Heart right ventricle (tissue), 16 donors: ENCODE measurements around the gene KCNE1. TPM values are rescaled to one million over a fixed set of nuclear protein-coding genes. Genes with fewer than 3 reads are reported as not detected.

Experiments
- ATAC-seq, 8 donors: fragments of 200-7000 bp; cut with Tn5 transposase; one replicate each; pipeline ENCODE4 v1.9.1; 2020; ENCODE audit warnings: mild to moderate bottlenecking in 8 of 8, moderate library complexity in 8 of 8, moderate number of reproducible peaks in 1 of 8
- DNase-seq, 2 donors: peaks; one replicate each; pipeline ENCODE4 v3.0.0-alpha.2; 2020
- H3K27ac ChIP-seq, 10 donors: fragments of 200-600 bp; sonication (generic) in 2 of 10; one replicate each; pipeline versions ENCODE4 v1.5.0 to v1.8.0; 2020 to 2022; ENCODE audit warnings: mild to moderate bottlenecking in 3 of 10
- H3K27me3 ChIP-seq, 7 donors: fragments of 200-600 bp; one replicate each; pipeline ENCODE4 v1.8.0; 2021 to 2022; ENCODE audit warnings: mild to moderate bottlenecking in 2 of 7
- H3K36me3 ChIP-seq, 9 donors: fragments of 200-600 bp; sonication (generic) in 1 of 9; one replicate each; pipeline versions ENCODE4 v1.5.0 to v1.8.0; 2020 to 2022; ENCODE audit warnings: mild to moderate bottlenecking in 2 of 9
- H3K4me1 ChIP-seq, 9 donors: fragments of 200-600 bp; sonication (generic) in 1 of 9; one replicate each; pipeline versions ENCODE4 v1.5.0 to v1.8.0; 2020 to 2022; ENCODE audit warnings: mild to moderate bottlenecking in 4 of 9
- H3K4me3 ChIP-seq, 10 donors: fragments of 200-600 bp; sonication (generic) in 2 of 10; one replicate each; pipeline versions ENCODE4 v1.5.0 to v1.8.0; 2020 to 2022; ENCODE audit warnings: mild to moderate bottlenecking in 7 of 10, moderate library complexity in 2 of 10
- H3K9me3 ChIP-seq, 11 donors: fragments of 200-600 bp in 10 of 11; sonication (generic) in 2 of 11; one replicate each; pipeline versions ENCODE4 v1.5.0 to v1.8.0; 2013 to 2022; ENCODE audit warnings: mild to moderate bottlenecking in 2 of 11, control low read depth in 1 of 11, moderate library complexity in 1 of 11
- CTCF ChIP-seq, 9 donors: fragments of 200-600 bp; sonication (generic) in 2 of 9; IDR thresholded peaks; one replicate each; pipeline versions ENCODE4 v1.5.0 to v1.8.0; 2021 to 2022; ENCODE audit warnings: antibody characterized with exemption in 9 of 9, mild to moderate bottlenecking in 5 of 9, moderate library complexity in 1 of 9
- WGBS, 2 donors: extraction: QIAGEN DNeasy Blood & Tissue Kit; methylation state at CpG; one replicate each; pipeline ENCODE4 v1.1.7; 2013; ENCODE audit warnings: inconsistent platforms in 1 of 2; 5-methylcytosine and 5-hydroxymethylcytosine counted together
- intact Hi-C, 10 donors: fragments of 100-400 bp; cut with DNase I; formaldehyde crosslinking; loops; one replicate each; pipeline versions ENCODE4 v1.11.1 to v1.14.2; 2022
- polyA plus RNA-seq, 2 donors: library from polyadenylated mRNA; stranded (reverse); fragments of 200-250 nt; gene quantifications; one replicate each; pipeline ENCODE4 v1.2.3, GENCODE V29; 2013
- total RNA-seq, 10 donors: library from RNA; stranded (reverse); fragmentation: NEBNext Ultra II Directional in 3 of 10; extraction: Animal tissue kit (Norgen Biotek cat#: 25700) in 3 of 10; gene quantifications; one replicate each; pipeline versions ENCODE4 v1.2.1 to v1.2.4, GENCODE V29; 2021 to 2023
- donor health status: Arrhythmogenic right ventricular cardiomyopathy.
- donor health status: ischemic (EF 13 %, LVEDD 7.1; RV severe dilation, severe dysfunction).
- donor health status: healthy with polysubstance abuse.
- donor health status: DM: no; HTN: yes; CAD: no.
- donor health status: DM: no; HTN: no; CAD: no.
- donor health status: ischemic (EF 25% LVEDD 6.9; RV normal size, moderate dysfunction).
- donor health status: ischemic (EF 25% LVEDD 5.7; RV mildly dilated, moderate dysfunction).
- donor health status: healthy.
- donor health status: DM: yes; HTN: yes; CAD: no.
- donor health status: Ischemic cardiomyopathy.
- donor health status: ischemic (EF 35%, LVEDD 5.7; RV mildly dilated, moderate dysfunction).
- donor health status: nonischemic (EF 11% LVEDD 7.7; RV severe dilation, severe dysfunction).
- donor health status: DM: yes; HTN: yes; CAD: no.
- donor health status: PGD.
- donor health status: ischemic (EF 29% LVEDD 5.4; RV normal size, mild dysfunction).
- donor health status: nonischemic (EF 23%, LVEDD 6.1; RV moderate dilation, normal function).

Gene KCNE1
- total and polyA plus RNA-seq, 12 donors, result 0.75 to 15.5 (median 7.3) TPM

- Histone ChIP-seq H3K27me3 (no peaks in the 10 kb centered on the region), H3K9me3 (peaks cover 0 to 3% (median 0%) of the 10 kb centered on the region in 11 donors), H3K27ac (peak overlapping the region in 9 of 10 donors; percentile 5 to 87 (median 79)), H3K36me3 (no peaks in the 10 kb centered on the region), H3K4me3 (no peak overlapping the region), H3K4me1 (peaks cover 0 to 52% (median 30%) of the 10 kb centered on the region in 9 donors)
- ATAC-seq (peak in 2 of 8 donors; percentile 35), DNase-seq (no peak)
- 66 to 72% methylated on average over 6 of the region's 6 CpGs for WGBS, 2 donors
- intact Hi-C loops, result no loop called here
- TF ChIP-seq CTCF (IDR thresholded peaks at IDR 0.05), result no peak
Measured at GRCh38 chr21:34546542-34546941, 34.5 kb upstream of the KCNE1 start.

GRCh38 chr21:34545079-34545884 lies 33.3 kb upstream of the KCNE1 start:
- H3K9me3 ChIP-seq, result peaks cover 0 to 3% (median 0%) of the 10 kb centered on the region in 11 donors
- no peaks in the 10 kb centered on the region for H3K27me3 ChIP-seq
- DNase-seq, result no peak
- H3K4me3 ChIP-seq, result peak overlapping the region in 3 of 10 donors; percentile 2 to 5 (median 3)
- peak; percentile 69 to 87 (median 80) for ATAC-seq
- intact Hi-C loops, result loop anchor here in 2 of 10 donors (1.0 to 2.0 kb wide), 2 partner anchors 18 kb away; no protein-coding TSS in a partner anchor
- no peaks in the 10 kb centered on the region for H3K36me3 ChIP-seq
- WGBS, 2 donors, result 46 to 47% methylated on average over 10 of the region's 10 CpGs
- H3K4me1 ChIP-seq, result peaks cover 0 to 46% (median 30%) of the 10 kb centered on the region in 9 donors
- peak overlapping the region; percentile 50 to 87 (median 79) for H3K27ac ChIP-seq
- TF ChIP-seq CTCF (IDR thresholded peaks at IDR 0.05), result no peak

DNA sequence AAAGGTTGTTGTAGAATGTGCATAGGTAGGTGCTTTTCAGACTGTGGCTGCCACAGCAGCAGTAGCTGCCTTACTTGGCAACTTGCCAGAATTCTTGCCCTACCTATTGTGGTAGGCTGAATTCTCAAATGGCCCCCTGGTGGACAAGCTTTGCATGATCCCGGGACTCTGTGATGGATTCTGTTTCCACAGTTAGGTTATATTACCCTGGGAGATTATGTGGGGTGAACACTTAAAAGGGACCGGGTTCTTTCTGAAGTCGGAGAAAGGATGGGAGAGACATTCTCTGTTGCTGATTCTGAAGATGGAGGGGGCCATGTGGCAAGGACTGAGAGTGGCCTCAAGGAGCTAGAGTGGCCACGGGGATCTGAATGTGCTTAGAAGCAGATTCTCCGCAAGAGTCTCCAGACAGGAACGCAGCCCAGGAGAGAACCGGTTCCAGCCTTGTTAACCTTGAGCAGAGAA lies 32.1 kb upstream of the KCNE1 start:
- TF ChIP-seq CTCF (IDR thresholded peaks at IDR 0.05), result peak; percentile 35 to 68 (median 57)
- Histone ChIP-seq H3K36me3 (no peaks in the 10 kb centered on the region), H3K4me1 (peaks cover 0 to 46% (median 30%) of the 10 kb centered on the region in 9 donors), H3K27me3 (no peaks in the 10 kb centered on the region), H3K4me3 (no peak overlapping the region), H3K9me3 (peaks cover 0 to 3% (median 0%) of the 10 kb centered on the region in 11 donors), H3K27ac (peak overlapping the region in 8 of 10 donors; percentile 74 to 87 (median 80))
- intact Hi-C loops, result loop anchor here in 1 of 10 donors (2.0 kb wide), 1 partner anchor 17 kb away; no protein-coding TSS in a partner anchor
- peak in 6 of 8 donors; percentile 51 to 78 (median 62) for ATAC-seq
- peak in 1 of 2 donors; percentile 78 for DNase-seq
- 90 to 93% methylated on average over 7 of the region's 7 CpGs for WGBS, 2 donors

GRCh38 chr21:34543017-34543416 lies 31.0 kb upstream of the KCNE1 start:
- TF ChIP-seq CTCF (IDR thresholded peaks at IDR 0.05), result no peak
- Histone ChIP-seq H3K4me1 (peaks cover 0 to 49% (median 31%) of the 10 kb centered on the region in 9 donors), H3K27ac (peak overlapping the region in 1 of 10 donors; percentile 82), H3K36me3 (no peaks in the 10 kb centered on the region), H3K4me3 (no peak overlapping the region), H3K9me3 (peaks cover 0 to 3% (median 0%) of the 10 kb centered on the region in 11 donors), H3K27me3 (no peaks in the 10 kb centered on the region)
- DNase-seq, result no peak
- intact Hi-C loops, result no loop called here
- no peak for ATAC-seq
- 85 to 96% methylated on average over 3 of the region's 3 CpGs for WGBS, 2 donors
